Sigmoid colon (tissue), 4 donors: ENCODE measurements around the gene WHAMM.

ENCODE experiments used
- CTCF ChIP-seq, 4 experiments: fragments of 450-650 bp in 3 of 4; fragments of 200-600 bp in 1 of 4; IDR thresholded peaks; one replicate each; pipeline ENCODE4 v1.5.1; 2016 to 2019; ENCODE audit warnings: antibody characterized with exemption in 4 of 4, mild to moderate bottlenecking in 3 of 4, moderate library complexity in 2 of 4
- POLR2AphosphoS5 ChIP-seq, 4 donors: sonication (generic); formaldehyde crosslinking; IDR thresholded peaks; one replicate each; pipeline ENCODE4 v1.6.1; 2017; ENCODE audit warnings: antibody characterized with exemption in 4 of 4

GRCh38 chr15:82789491-82789890 lies 19.9 kb upstream of the WHAMM start:
- TF ChIP-seq CTCF (IDR thresholded peaks at IDR 0.05) (no peak), POLR2AphosphoS5 (IDR thresholded peaks at IDR 0.05) (no peak)
